Stomach smooth muscle (tissue), 2 donors: Measurements from ENCODE around the gene HSD17B2.

Experiments used
- H3K27ac ChIP-seq: one replicate; pipeline ENCODE4 v1.7.0; 2013; ENCODE audit warnings: mild to moderate bottlenecking, low read length, inconsistent platforms
- H3K27me3 ChIP-seq, 2 donors: one replicate each; pipeline ENCODE4 v1.7.0; 2013; ENCODE audit warnings: low read length in 2 of 2; ENCODE audit not compliant: insufficient read depth in 2 of 2, control insufficient read depth in 1 of 2
- H3K36me3 ChIP-seq, 2 donors: one replicate each; pipeline ENCODE4 v1.7.0; 2013; ENCODE audit warnings: low read length in 2 of 2; ENCODE audit not compliant: control insufficient read depth in 2 of 2, insufficient read depth in 2 of 2
- H3K4me1 ChIP-seq: one replicate; pipeline ENCODE4 v1.7.0; 2013; ENCODE audit warnings: low read length; ENCODE audit not compliant: control insufficient read depth, insufficient read depth
- H3K4me3 ChIP-seq, 2 donors: one replicate each; pipeline ENCODE4 v1.7.0; 2013; ENCODE audit warnings: low read length in 2 of 2
- H3K9ac ChIP-seq, 2 donors: one replicate each; pipeline ENCODE4 v1.7.0; 2013; ENCODE audit warnings: low read length in 2 of 2, mild to moderate bottlenecking in 1 of 2
- H3K9me3 ChIP-seq, 2 donors: one replicate each; pipeline ENCODE4 v1.7.0; 2013; ENCODE audit warnings: low read length in 2 of 2; ENCODE audit not compliant: control insufficient read depth in 2 of 2
- donor health status: healthy.
- donor health status: Pancreatic carcinoma.

The HSD17B2 gene

GRCh38 chr16:82047374-82047773 is 12.3 kb downstream of the HSD17B2 start:
- Histone ChIP-seq H3K9me3 (no peaks in the 10 kb centered on the region), H3K4me3 (no peak overlapping the region), H3K4me1 (no peaks in the 10 kb centered on the region), H3K36me3 (no peaks in the 10 kb centered on the region), H3K9ac (no peak overlapping the region), H3K27me3 (peaks cover 0 to 5% of the 10 kb centered on the region in 2 donors), H3K27ac (no peak overlapping the region)

GRCh38 chr16:82047787-82048186 is 12.7 kb downstream of the HSD17B2 start:
- Histone ChIP-seq H3K4me1 (no peaks in the 10 kb centered on the region), H3K9me3 (no peaks in the 10 kb centered on the region), H3K36me3 (no peaks in the 10 kb centered on the region), H3K27ac (no peak overlapping the region), H3K4me3 (no peak overlapping the region), H3K9ac (no peak overlapping the region), H3K27me3 (peaks cover 0 to 5% of the 10 kb centered on the region in 2 donors)

- H3K27ac ChIP-seq, result no peak overlapping the region
- no peaks in the 10 kb centered on the region for H3K9me3 ChIP-seq
- H3K4me3 ChIP-seq, result no peak overlapping the region
- no peaks in the 10 kb centered on the region for H3K36me3 ChIP-seq
- peaks cover 0 to 5% of the 10 kb centered on the region in 2 donors for H3K27me3 ChIP-seq
- no peaks in the 10 kb centered on the region for H3K4me1 ChIP-seq
- H3K9ac ChIP-seq, result no peak overlapping the region
Measured at GRCh38 chr16:82049484-82049883, 14.4 kb downstream of the HSD17B2 start.

GRCh38 chr16:82050506-82050905 is 15.5 kb downstream of the HSD17B2 start:
- H3K9ac ChIP-seq, result no peak overlapping the region
- H3K4me1 ChIP-seq, result no peaks in the 10 kb centered on the region
- no peaks in the 10 kb centered on the region for H3K9me3 ChIP-seq
- H3K4me3 ChIP-seq, result no peak overlapping the region
- H3K27ac ChIP-seq, result no peak overlapping the region
- H3K27me3 ChIP-seq, result peaks cover 0 to 5% of the 10 kb centered on the region in 2 donors
- no peaks in the 10 kb centered on the region for H3K36me3 ChIP-seq

GRCh38 chr16:82050909-82051357 is 15.9 kb downstream of the HSD17B2 start:
- no peak overlapping the region for H3K4me3 ChIP-seq
- no peaks in the 10 kb centered on the region for H3K4me1 ChIP-seq
- H3K27ac ChIP-seq, result no peak overlapping the region
- H3K9ac ChIP-seq, result no peak overlapping the region
- H3K27me3 ChIP-seq, result peaks cover 0 to 2% of the 10 kb centered on the region in 2 donors
- no peaks in the 10 kb centered on the region for H3K9me3 ChIP-seq
- no peaks in the 10 kb centered on the region for H3K36me3 ChIP-seq

GRCh38 chr16:82051656-82052055 is 16.6 kb downstream of the HSD17B2 start:
- Histone ChIP-seq H3K36me3 (no peaks in the 10 kb centered on the region), H3K27me3 (peaks cover 0 to 2% of the 10 kb centered on the region in 2 donors), H3K4me1 (no peaks in the 10 kb centered on the region), H3K9ac (no peak overlapping the region), H3K27ac (no peak overlapping the region), H3K4me3 (no peak overlapping the region), H3K9me3 (no peaks in the 10 kb centered on the region)

- no peak overlapping the region for H3K27ac ChIP-seq
- H3K27me3 ChIP-seq, result peaks cover 0 to 3% of the 10 kb centered on the region in 2 donors
- H3K4me3 ChIP-seq, result no peak overlapping the region
- no peaks in the 10 kb centered on the region for H3K4me1 ChIP-seq
- H3K9ac ChIP-seq, result no peak overlapping the region
- no peaks in the 10 kb centered on the region for H3K9me3 ChIP-seq
- H3K36me3 ChIP-seq, result no peaks in the 10 kb centered on the region
Measured at GRCh38 chr16:82055117-82055516, 20.1 kb downstream of the HSD17B2 start.

GRCh38 chr16:82055728-82056549 is 20.9 kb downstream of the HSD17B2 start:
- no peak overlapping the region for H3K9ac ChIP-seq
- no peak overlapping the region for H3K4me3 ChIP-seq
- H3K27me3 ChIP-seq, result peaks cover 0 to 3% of the 10 kb centered on the region in 2 donors
- no peak overlapping the region for H3K27ac ChIP-seq
- H3K4me1 ChIP-seq, result no peaks in the 10 kb centered on the region
- no peaks in the 10 kb centered on the region for H3K9me3 ChIP-seq
- H3K36me3 ChIP-seq, result no peaks in the 10 kb centered on the region

DNA sequence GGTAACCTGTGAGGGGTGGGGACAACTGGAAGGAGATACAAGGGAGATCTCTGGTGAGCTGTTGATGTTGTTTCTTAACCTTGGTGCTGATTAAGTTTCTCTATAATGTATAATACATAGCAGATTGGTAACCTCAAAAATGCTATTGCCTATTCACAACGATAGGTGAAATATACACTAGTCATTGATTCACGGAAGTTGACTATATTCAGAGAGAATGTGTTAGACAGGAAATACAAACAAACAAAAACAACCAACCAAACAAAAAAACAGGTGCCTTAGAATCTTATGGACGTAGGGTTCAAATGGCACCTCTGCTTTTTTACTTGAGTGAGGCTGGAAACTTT is 21.5 kb downstream of the HSD17B2 start:
- Histone ChIP-seq H3K27ac (no peak overlapping the region), H3K9ac (no peak overlapping the region)

GRCh38 chr16:82059161-82059982 is 24.3 kb downstream of the HSD17B2 start:
- Histone ChIP-seq H3K4me1 (no peaks in the 10 kb centered on the region), H3K27ac (no peak overlapping the region), H3K4me3 (no peak overlapping the region), H3K9ac (no peak overlapping the region), H3K27me3 (peaks cover 0 to 3% of the 10 kb centered on the region in 2 donors), H3K36me3 (no peaks in the 10 kb centered on the region), H3K9me3 (no peaks in the 10 kb centered on the region)

More for the DNA sequence above, 21.5 kb downstream of the HSD17B2 start:
- peaks cover 0 to 3% of the 10 kb centered on the region in 2 donors for H3K27me3 ChIP-seq
- no peak overlapping the region for H3K4me3 ChIP-seq
- H3K9me3 ChIP-seq, result no peaks in the 10 kb centered on the region
- no peaks in the 10 kb centered on the region for H3K4me1 ChIP-seq
- no peaks in the 10 kb centered on the region for H3K36me3 ChIP-seq
